Heart right ventricle (tissue), 16 donors: Measurements from ENCODE around the gene ALK. TPM values are rescaled to one million over a fixed set of nuclear protein-coding genes. Genes with fewer than 3 reads are reported as not detected.

ENCODE experiments used
- ATAC-seq, 8 donors: fragments of 200-7000 bp; cut with Tn5 transposase; one replicate each; pipeline ENCODE4 v1.9.1; 2020; ENCODE audit warnings: mild to moderate bottlenecking in 8 of 8, moderate library complexity in 8 of 8, moderate number of reproducible peaks in 1 of 8
- DNase-seq, 2 donors: peaks; one replicate each; pipeline ENCODE4 v3.0.0-alpha.2; 2020
- H3K27ac ChIP-seq, 10 donors: fragments of 200-600 bp; sonication (generic) in 2 of 10; one replicate each; pipeline versions ENCODE4 v1.5.0 to v1.8.0; 2020 to 2022; ENCODE audit warnings: mild to moderate bottlenecking in 3 of 10
- H3K27me3 ChIP-seq, 7 donors: fragments of 200-600 bp; one replicate each; pipeline ENCODE4 v1.8.0; 2021 to 2022; ENCODE audit warnings: mild to moderate bottlenecking in 2 of 7
- H3K36me3 ChIP-seq, 9 donors: fragments of 200-600 bp; sonication (generic) in 1 of 9; one replicate each; pipeline versions ENCODE4 v1.5.0 to v1.8.0; 2020 to 2022; ENCODE audit warnings: mild to moderate bottlenecking in 2 of 9
- H3K4me1 ChIP-seq, 9 donors: fragments of 200-600 bp; sonication (generic) in 1 of 9; one replicate each; pipeline versions ENCODE4 v1.5.0 to v1.8.0; 2020 to 2022; ENCODE audit warnings: mild to moderate bottlenecking in 4 of 9
- H3K4me3 ChIP-seq, 10 donors: fragments of 200-600 bp; sonication (generic) in 2 of 10; one replicate each; pipeline versions ENCODE4 v1.5.0 to v1.8.0; 2020 to 2022; ENCODE audit warnings: mild to moderate bottlenecking in 7 of 10, moderate library complexity in 2 of 10
- H3K9me3 ChIP-seq, 11 donors: fragments of 200-600 bp in 10 of 11; sonication (generic) in 2 of 11; one replicate each; pipeline versions ENCODE4 v1.5.0 to v1.8.0; 2013 to 2022; ENCODE audit warnings: mild to moderate bottlenecking in 2 of 11, control low read depth in 1 of 11, moderate library complexity in 1 of 11
- WGBS, 2 donors: extraction: QIAGEN DNeasy Blood & Tissue Kit; methylation state at CpG; one replicate each; pipeline ENCODE4 v1.1.7; 2013; ENCODE audit warnings: inconsistent platforms in 1 of 2; 5-methylcytosine and 5-hydroxymethylcytosine counted together
- intact Hi-C, 10 donors: fragments of 100-400 bp; cut with DNase I; formaldehyde crosslinking; loops; one replicate each; pipeline versions ENCODE4 v1.11.1 to v1.14.2; 2022
- polyA plus RNA-seq, 2 donors: library from polyadenylated mRNA; stranded (reverse); fragments of 200-250 nt; gene quantifications; one replicate each; pipeline ENCODE4 v1.2.3, GENCODE V29; 2013
- total RNA-seq, 10 donors: library from RNA; stranded (reverse); fragmentation: NEBNext Ultra II Directional in 3 of 10; extraction: Animal tissue kit (Norgen Biotek cat#: 25700) in 3 of 10; gene quantifications; one replicate each; pipeline versions ENCODE4 v1.2.1 to v1.2.4, GENCODE V29; 2021 to 2023
- TF ChIP-seq, protein P1 (sequence below), 9 donors: fragments of 200-600 bp; sonication (generic) in 2 of 9; IDR thresholded peaks; one replicate each; pipeline versions ENCODE4 v1.5.0 to v1.8.0; 2021 to 2022; ENCODE audit warnings: antibody characterized with exemption in 9 of 9, mild to moderate bottlenecking in 5 of 9, moderate library complexity in 1 of 9
- donor health status: Arrhythmogenic right ventricular cardiomyopathy.
- donor health status: ischemic (EF 13 %, LVEDD 7.1; RV severe dilation, severe dysfunction).
- donor health status: healthy with polysubstance abuse.
- donor health status: DM: no; HTN: yes; CAD: no.
- donor health status: DM: no; HTN: no; CAD: no.
- donor health status: ischemic (EF 25% LVEDD 6.9; RV normal size, moderate dysfunction).
- donor health status: ischemic (EF 25% LVEDD 5.7; RV mildly dilated, moderate dysfunction).
- donor health status: healthy.
- donor health status: DM: yes; HTN: yes; CAD: no.
- donor health status: Ischemic cardiomyopathy.
- donor health status: ischemic (EF 35%, LVEDD 5.7; RV mildly dilated, moderate dysfunction).
- donor health status: nonischemic (EF 11% LVEDD 7.7; RV severe dilation, severe dysfunction).
- donor health status: DM: yes; HTN: yes; CAD: no.
- donor health status: PGD.
- donor health status: ischemic (EF 29% LVEDD 5.4; RV normal size, mild dysfunction).
- donor health status: nonischemic (EF 23%, LVEDD 6.1; RV moderate dilation, normal function).

ALK gene
- total and polyA plus RNA-seq, 12 donors = 0.01 to 0.24 (median 0.08) TPM; not detected in 7

DNA sequence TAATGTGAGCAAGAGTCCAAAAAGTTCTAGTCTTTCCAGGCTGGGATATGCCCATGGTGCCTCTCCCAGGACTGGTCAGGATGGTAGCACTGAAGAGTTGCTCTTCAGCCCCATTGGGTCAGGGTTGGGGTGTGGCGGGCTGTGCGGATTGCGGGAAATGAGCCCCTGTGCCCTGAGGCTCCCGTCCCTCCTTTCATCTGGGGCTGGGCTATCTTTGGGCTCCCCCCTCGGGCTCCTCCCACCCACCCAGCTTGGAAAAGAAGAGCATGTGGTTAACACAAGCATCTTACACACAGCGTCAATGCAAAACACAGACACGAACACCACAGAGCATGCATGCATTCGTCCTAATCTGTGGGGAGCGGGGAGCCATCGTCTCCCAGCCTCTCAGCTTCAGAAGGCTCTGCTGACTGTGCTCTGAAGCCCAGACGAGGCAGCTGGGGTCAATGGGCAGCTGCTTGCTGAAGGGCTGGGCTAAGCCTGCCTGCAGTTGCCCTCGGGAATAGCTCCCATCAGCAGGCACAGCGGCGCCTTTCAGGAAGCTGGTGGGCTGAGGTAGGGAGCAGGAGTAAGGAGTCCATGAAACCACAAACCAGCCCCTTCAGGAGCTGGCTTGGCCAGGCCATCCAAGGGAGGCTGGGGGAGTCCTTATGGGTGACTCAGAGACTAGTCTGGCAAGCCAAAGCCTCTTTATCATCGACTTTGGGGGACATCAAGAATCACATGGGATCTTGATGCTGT, 693.3 kb downstream of the ALK start:
- 45 to 54% methylated on average over 15 of the region's 15 CpGs for WGBS, 2 donors
- H3K4me3 ChIP-seq = no peak overlapping the region
- no peak overlapping the region for H3K27ac ChIP-seq
- peaks cover 0 to 54% (median 44%) of the 10 kb centered on the region in 7 donors for H3K27me3 ChIP-seq
- H3K9me3 ChIP-seq = no peaks in the 10 kb centered on the region
- H3K36me3 ChIP-seq = no peaks in the 10 kb centered on the region
- intact Hi-C loops = no loop called here
- DNase-seq (no peak), ATAC-seq (no peak)
- TF ChIP-seq, protein P1, sequence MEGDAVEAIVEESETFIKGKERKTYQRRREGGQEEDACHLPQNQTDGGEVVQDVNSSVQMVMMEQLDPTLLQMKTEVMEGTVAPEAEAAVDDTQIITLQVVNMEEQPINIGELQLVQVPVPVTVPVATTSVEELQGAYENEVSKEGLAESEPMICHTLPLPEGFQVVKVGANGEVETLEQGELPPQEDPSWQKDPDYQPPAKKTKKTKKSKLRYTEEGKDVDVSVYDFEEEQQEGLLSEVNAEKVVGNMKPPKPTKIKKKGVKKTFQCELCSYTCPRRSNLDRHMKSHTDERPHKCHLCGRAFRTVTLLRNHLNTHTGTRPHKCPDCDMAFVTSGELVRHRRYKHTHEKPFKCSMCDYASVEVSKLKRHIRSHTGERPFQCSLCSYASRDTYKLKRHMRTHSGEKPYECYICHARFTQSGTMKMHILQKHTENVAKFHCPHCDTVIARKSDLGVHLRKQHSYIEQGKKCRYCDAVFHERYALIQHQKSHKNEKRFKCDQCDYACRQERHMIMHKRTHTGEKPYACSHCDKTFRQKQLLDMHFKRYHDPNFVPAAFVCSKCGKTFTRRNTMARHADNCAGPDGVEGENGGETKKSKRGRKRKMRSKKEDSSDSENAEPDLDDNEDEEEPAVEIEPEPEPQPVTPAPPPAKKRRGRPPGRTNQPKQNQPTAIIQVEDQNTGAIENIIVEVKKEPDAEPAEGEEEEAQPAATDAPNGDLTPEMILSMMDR (IDR thresholded peaks at IDR 0.05) = no peak
- peaks cover 0 to 17% (median 0%) of the 10 kb centered on the region in 9 donors for H3K4me1 ChIP-seq

DNA sequence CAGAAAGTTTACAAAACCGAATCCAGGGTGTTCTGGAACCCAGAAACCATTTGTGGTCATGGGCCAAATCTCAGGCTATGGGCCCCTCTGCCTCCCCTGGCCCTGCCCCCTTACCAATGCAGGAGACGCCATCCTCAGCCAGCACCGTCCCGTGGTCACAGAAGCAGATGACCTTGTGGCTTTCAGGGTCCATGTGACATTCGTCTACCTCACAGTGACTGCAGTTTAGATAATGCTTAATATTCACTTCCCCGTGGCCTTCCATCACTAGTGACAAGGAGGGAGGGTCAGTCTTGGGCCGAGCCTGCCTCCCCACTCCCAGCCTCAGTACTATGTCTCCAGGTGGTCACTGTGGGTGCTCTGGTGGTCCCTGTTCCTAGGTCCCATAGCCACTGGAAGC, 694.6 kb downstream of the ALK start:
- Histone ChIP-seq H3K27ac (no peak overlapping the region), H3K4me1 (peaks cover 0 to 18% (median 0%) of the 10 kb centered on the region in 9 donors), H3K27me3 (peaks cover 0 to 53% (median 44%) of the 10 kb centered on the region in 7 donors), H3K9me3 (no peaks in the 10 kb centered on the region), H3K36me3 (no peaks in the 10 kb centered on the region), H3K4me3 (no peak overlapping the region)
- DNase-seq (no peak), ATAC-seq (no peak)
- TF ChIP-seq, protein P1 (IDR thresholded peaks at IDR 0.05) = no peak
- intact Hi-C loops = no loop called here
- WGBS, 2 donors = 62 to 63% methylated on average over 7 of the region's 7 CpGs

DNA sequence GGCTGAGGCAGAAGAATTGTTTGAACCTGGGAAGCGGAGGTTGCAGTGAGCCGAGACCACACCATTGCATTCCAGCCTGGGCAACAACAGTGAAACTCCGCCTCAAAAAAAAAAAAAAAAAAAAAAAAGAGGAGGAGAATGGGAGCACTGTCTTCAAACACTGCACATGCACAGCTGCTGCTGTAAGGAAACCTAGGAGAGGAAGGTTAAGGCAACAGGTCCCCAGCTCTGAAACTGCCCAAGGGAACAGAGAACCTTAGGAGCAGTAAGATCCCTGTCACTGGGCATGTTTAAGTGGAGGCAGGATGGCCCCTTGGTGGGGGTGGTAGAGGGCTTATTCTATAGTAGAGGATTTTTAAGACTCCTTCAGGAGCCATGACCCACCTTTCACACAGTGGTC, 695.0 kb downstream of the ALK start:
- Histone ChIP-seq H3K4me1 (peaks cover 0 to 18% (median 0%) of the 10 kb centered on the region in 9 donors), H3K4me3 (no peak overlapping the region), H3K36me3 (no peaks in the 10 kb centered on the region), H3K27ac (no peak overlapping the region), H3K27me3 (peaks cover 0 to 53% (median 44%) of the 10 kb centered on the region in 7 donors), H3K9me3 (no peaks in the 10 kb centered on the region)
- WGBS, 2 donors = 80 to 82% methylated on average over 2 to 3 of the region's 3 CpGs
- ATAC-seq (no peak), DNase-seq (no peak)
- TF ChIP-seq, protein P1 (IDR thresholded peaks at IDR 0.05) = no peak
- intact Hi-C loops = no loop called here

DNA sequence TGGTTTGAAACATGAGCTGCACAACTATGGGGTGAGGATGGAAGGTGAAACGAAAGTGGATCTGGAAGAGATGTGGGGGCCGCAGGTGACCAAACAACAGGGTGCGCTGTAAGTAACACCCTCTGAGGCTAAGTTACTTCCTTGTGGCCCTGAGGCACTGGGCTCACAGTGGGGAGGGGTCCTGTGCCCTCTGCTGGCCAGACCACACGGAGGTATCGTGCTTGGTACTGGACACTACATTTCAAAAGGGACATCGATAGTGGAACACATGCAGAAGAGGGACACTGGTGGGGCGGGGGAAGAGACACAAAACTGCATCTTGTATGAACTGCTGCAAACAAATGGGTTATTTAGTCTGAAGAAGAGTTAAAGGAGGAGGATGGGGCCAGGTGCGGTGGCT, 695.6 kb downstream of the ALK start:
- Histone ChIP-seq H3K36me3 (no peaks in the 10 kb centered on the region), H3K27ac (no peak overlapping the region), H3K9me3 (no peaks in the 10 kb centered on the region), H3K4me3 (no peak overlapping the region), H3K4me1 (peaks cover 0 to 18% (median 0%) of the 10 kb centered on the region in 9 donors), H3K27me3 (peaks cover 0 to 53% (median 44%) of the 10 kb centered on the region in 7 donors)
- DNase-seq = no peak
- intact Hi-C loops = no loop called here
- no peak for ATAC-seq
- TF ChIP-seq, protein P1 (IDR thresholded peaks at IDR 0.05) = no peak
- WGBS, 2 donors = 76 to 80% methylated on average over 8 of the region's 8 CpGs
